Parathyroid adenoma (tissue), 2 donors: ENCODE results near the gene LTA.

Source experiments
- H2AFZ ChIP-seq: fragments of 300-600 bp; sonication (generic); one replicate; pipeline ENCODE4 v1.7.0; 2017; ENCODE audit warnings: antibody characterized with exemption, mild to moderate bottlenecking
- H3K27ac ChIP-seq: fragments of 300-600 bp; sonication (generic); one replicate; pipeline ENCODE4 v1.7.0; 2017
- H3K27me3 ChIP-seq: fragments of 300-600 bp; sonication (generic); one replicate; pipeline ENCODE4 v1.7.0; 2017; ENCODE audit warnings: low read length; ENCODE audit not compliant: control insufficient read depth, insufficient read depth
- H3K36me3 ChIP-seq: fragments of 300-600 bp; sonication (generic); one replicate; pipeline ENCODE4 v1.7.0; 2017; ENCODE audit warnings: low read length; ENCODE audit not compliant: control insufficient read depth, insufficient read depth
- H3K4me1 ChIP-seq: fragments of 300-600 bp; sonication (generic); one replicate; pipeline ENCODE4 v1.7.0; 2017; ENCODE audit warnings: control low read depth
- H3K4me2 ChIP-seq: fragments of 300-600 bp; sonication (generic); one replicate; pipeline ENCODE4 v1.7.0; 2017; ENCODE audit warnings: low read length
- H3K4me3 ChIP-seq: fragments of 300-600 bp; sonication (generic); one replicate; pipeline ENCODE4 v1.7.0; 2017; ENCODE audit warnings: low read depth, low read length
- H3K79me2 ChIP-seq: fragments of 300-600 bp; sonication (generic); one replicate; pipeline ENCODE4 v1.7.0; 2017; ENCODE audit warnings: control low read depth
- H3K9ac ChIP-seq: fragments of 300-600 bp; sonication (generic); one replicate; pipeline ENCODE4 v1.7.0; 2017; ENCODE audit warnings: mild to moderate bottlenecking
- H3K9me3 ChIP-seq: fragments of 300-600 bp; sonication (generic); one replicate; pipeline ENCODE4 v1.7.0; 2017; ENCODE audit warnings: low read length; ENCODE audit not compliant: control insufficient read depth
- TF ChIP-seq, protein P1 (sequence below): fragments of 300-600 bp; sonication (generic); IDR thresholded peaks from one replicate; pipeline ENCODE4 v1.7.0; 2017; ENCODE audit warnings: antibody characterized with exemption, mild to moderate bottlenecking
- donor health status: primary hyperparathyroidism.

The LTA gene

DNA sequence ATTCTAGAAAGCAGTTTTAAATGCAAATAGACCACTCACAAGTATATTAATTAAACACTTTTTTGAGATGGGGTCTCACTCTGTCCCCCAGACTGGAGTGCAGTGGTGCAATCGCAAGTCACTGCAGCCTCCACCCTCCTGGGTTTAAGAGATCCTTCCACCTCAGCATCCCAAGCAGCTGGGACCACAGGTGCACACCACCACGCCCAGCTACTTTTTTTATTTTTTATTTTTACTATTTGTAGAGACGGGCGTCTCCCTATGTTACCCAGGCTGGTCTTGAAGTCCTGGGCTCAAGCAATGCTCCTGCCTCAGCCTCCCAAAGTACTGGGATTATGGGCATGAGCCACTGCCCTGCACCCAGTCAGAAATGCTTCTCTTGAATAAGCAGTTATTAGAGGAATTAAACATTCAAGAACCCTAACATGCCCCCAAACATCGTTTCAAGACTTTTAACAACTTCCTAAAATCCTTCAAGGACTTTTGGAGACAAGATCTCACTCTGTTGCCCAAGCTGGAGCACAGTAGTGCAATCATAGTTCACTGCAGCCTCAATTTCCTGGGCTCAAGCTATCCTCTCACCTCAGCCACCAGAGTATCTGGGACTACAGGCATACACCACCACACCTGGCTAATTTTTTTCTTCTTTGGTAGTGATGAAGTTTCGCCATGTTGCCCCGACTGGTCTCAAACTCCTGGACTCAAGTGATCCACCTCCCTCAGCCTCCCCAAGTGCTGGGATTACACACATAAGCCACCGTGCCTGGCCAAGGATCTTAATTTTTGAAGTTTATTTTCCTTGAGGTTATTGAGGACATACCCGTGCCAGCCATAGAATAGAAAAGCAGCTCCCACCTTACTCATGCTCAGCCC is 40.1 kb upstream of the LTA start:
- Histone ChIP-seq H3K4me1 (peaks cover 6% of the 10 kb centered on the region), H3K27me3 (no peaks in the 10 kb centered on the region), H3K4me3 (no peak overlapping the region), H3K9me3 (no peaks in the 10 kb centered on the region), H3K36me3 (no peaks in the 10 kb centered on the region), H2AFZ (no peak overlapping the region), H3K4me2 (no peak overlapping the region), H3K9ac (no peak overlapping the region), H3K79me2 (no peaks in the 10 kb centered on the region), H3K27ac (peak overlapping the region; percentile 34)
- TF ChIP-seq, protein P1, sequence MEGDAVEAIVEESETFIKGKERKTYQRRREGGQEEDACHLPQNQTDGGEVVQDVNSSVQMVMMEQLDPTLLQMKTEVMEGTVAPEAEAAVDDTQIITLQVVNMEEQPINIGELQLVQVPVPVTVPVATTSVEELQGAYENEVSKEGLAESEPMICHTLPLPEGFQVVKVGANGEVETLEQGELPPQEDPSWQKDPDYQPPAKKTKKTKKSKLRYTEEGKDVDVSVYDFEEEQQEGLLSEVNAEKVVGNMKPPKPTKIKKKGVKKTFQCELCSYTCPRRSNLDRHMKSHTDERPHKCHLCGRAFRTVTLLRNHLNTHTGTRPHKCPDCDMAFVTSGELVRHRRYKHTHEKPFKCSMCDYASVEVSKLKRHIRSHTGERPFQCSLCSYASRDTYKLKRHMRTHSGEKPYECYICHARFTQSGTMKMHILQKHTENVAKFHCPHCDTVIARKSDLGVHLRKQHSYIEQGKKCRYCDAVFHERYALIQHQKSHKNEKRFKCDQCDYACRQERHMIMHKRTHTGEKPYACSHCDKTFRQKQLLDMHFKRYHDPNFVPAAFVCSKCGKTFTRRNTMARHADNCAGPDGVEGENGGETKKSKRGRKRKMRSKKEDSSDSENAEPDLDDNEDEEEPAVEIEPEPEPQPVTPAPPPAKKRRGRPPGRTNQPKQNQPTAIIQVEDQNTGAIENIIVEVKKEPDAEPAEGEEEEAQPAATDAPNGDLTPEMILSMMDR = no peak

DNA sequence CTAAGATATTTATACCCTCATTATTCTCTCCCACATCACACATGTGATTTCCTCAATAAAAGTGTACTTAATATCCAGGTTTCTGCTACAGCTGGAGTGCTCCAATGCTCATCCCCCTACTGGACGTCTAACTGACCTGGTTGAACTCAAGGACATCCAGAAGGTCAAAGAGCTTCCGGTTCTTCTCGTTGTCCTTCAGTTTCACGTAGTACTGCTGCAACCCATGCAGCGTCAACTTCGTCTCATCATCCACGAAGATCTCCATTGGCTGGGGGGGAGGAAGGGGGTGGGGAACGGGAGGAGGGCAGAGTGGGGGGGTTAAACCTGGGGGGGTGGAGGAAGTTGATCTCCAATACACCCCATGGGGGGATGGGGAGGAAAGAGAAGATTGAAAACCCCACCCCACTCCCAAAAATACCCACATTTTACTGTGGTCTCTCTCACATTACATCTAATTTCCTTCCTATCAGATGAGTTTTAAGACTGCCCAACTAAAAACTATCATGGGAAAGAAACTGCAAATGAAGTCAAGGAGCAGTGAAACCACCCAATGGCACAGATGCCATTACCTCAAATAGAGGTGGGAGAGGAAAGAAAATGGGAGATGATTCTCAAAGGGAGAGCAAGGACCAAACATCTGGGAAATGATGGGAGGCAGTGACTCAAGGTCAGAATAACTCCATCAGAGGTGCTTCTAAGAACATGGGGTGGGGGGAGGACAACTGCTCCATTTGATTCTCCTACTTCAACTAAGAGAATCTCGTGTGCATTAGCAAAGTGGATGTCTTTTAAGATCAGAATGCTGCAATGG is 39.2 kb upstream of the LTA start:
- Histone ChIP-seq H3K9ac (no peak overlapping the region), H3K4me2 (no peak overlapping the region), H3K36me3 (no peaks in the 10 kb centered on the region), H3K9me3 (no peaks in the 10 kb centered on the region), H3K27me3 (no peaks in the 10 kb centered on the region), H3K4me1 (peaks cover 6% of the 10 kb centered on the region), H3K27ac (peak overlapping the region; percentile 34), H2AFZ (no peak overlapping the region), H3K79me2 (no peaks in the 10 kb centered on the region), H3K4me3 (no peak overlapping the region)
- TF ChIP-seq, protein P1 = no peak

DNA sequence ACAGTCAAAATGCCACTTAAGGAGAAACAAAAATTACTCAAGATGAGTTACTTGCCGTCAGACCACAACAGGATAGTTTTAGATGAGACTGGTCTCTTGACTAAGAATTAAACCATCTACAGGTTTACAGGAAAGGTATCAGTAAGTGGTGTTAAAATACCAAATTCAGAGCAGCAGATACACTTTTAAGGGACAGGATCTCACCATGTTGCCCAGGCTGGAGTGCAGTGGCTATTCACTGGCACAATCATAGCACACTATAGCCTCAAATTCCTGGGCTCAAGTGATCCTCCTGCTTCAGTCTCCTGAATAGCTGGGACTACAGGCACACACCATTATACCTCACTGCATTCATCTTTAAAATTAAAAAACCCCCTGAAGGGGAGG is 38.6 kb upstream of the LTA start:
- TF ChIP-seq, protein P1 = no peak
- Histone ChIP-seq H3K79me2 (no peaks in the 10 kb centered on the region), H3K9me3 (no peaks in the 10 kb centered on the region), H3K4me1 (peaks cover 7% of the 10 kb centered on the region), H3K4me3 (no peak overlapping the region), H2AFZ (no peak overlapping the region), H3K4me2 (no peak overlapping the region), H3K36me3 (no peaks in the 10 kb centered on the region), H3K27me3 (no peaks in the 10 kb centered on the region), H3K27ac (no peak overlapping the region), H3K9ac (no peak overlapping the region)

DNA sequence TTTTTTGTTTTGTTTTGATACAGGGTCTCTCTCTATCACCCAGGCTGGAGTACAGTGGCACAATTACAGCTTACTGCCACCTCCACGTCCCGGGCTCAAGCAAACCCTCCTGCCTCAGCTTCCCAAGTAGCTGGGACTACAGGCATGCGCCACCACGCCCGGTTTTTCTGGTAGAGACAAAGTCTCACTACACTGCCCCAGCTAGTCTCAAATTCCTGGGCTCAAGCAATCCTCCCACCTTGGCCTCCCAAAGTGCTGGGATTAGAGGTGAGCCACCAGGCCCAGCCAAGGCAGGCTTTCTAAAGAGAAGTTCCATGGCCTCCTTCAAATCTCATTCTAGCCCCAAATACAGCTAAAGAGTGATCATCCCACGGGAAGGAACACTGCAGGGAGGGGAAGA is 38.1 kb upstream of the LTA start:
- Histone ChIP-seq H3K4me1 (peaks cover 9% of the 10 kb centered on the region), H3K4me2 (no peak overlapping the region), H3K79me2 (peaks cover 2% of the 10 kb centered on the region), H3K36me3 (no peaks in the 10 kb centered on the region), H3K9me3 (no peaks in the 10 kb centered on the region), H2AFZ (no peak overlapping the region), H3K4me3 (no peak overlapping the region), H3K27me3 (no peaks in the 10 kb centered on the region), H3K9ac (no peak overlapping the region), H3K27ac (no peak overlapping the region)
- TF ChIP-seq, protein P1 = no peak
